Ectodermal cell (in vitro differentiated cells): ENCODE results near the gene CASP6.

ENCODE experiments used
- H3K27ac ChIP-seq: 2 replicates; pipeline ENCODE4 v1.7.0; 2013; ENCODE audit warnings: mild to moderate bottlenecking, low read depth, low read length; ENCODE audit not compliant: insufficient read depth, poor library complexity, severe bottlenecking
- H3K27me3 ChIP-seq: 2 replicates; pipeline ENCODE4 v1.7.0; 2013; ENCODE audit warnings: mild to moderate bottlenecking, low read length; ENCODE audit not compliant: insufficient read depth, control insufficient read depth, poor library complexity, severe bottlenecking
- H3K36me3 ChIP-seq: one replicate; pipeline ENCODE4 v1.7.0; 2013; ENCODE audit warnings: low read length; ENCODE audit not compliant: control insufficient read depth, insufficient read depth
- H3K4me1 ChIP-seq: one replicate; pipeline ENCODE4 v1.7.0; 2013; ENCODE audit warnings: low read length; ENCODE audit not compliant: control insufficient read depth, insufficient read depth
- H3K4me3 ChIP-seq: 2 replicates; pipeline ENCODE4 v1.7.0; 2013; ENCODE audit warnings: low read depth, low read length, control low read depth; ENCODE audit not compliant: insufficient read depth
- H3K9me3 ChIP-seq: 2 replicates; pipeline ENCODE4 v1.7.0; 2013; ENCODE audit warnings: mild to moderate bottlenecking, low read length, moderate library complexity; ENCODE audit not compliant: control insufficient read depth
- WGBS, 2 experiments: methylation state at CpG; one replicate each; pipeline ENCODE4 v1.1.7; 2013; ENCODE audit warnings: missing lambda C conversion rate in 2 of 2; 5-methylcytosine and 5-hydroxymethylcytosine counted together

Gene CASP6

DNA sequence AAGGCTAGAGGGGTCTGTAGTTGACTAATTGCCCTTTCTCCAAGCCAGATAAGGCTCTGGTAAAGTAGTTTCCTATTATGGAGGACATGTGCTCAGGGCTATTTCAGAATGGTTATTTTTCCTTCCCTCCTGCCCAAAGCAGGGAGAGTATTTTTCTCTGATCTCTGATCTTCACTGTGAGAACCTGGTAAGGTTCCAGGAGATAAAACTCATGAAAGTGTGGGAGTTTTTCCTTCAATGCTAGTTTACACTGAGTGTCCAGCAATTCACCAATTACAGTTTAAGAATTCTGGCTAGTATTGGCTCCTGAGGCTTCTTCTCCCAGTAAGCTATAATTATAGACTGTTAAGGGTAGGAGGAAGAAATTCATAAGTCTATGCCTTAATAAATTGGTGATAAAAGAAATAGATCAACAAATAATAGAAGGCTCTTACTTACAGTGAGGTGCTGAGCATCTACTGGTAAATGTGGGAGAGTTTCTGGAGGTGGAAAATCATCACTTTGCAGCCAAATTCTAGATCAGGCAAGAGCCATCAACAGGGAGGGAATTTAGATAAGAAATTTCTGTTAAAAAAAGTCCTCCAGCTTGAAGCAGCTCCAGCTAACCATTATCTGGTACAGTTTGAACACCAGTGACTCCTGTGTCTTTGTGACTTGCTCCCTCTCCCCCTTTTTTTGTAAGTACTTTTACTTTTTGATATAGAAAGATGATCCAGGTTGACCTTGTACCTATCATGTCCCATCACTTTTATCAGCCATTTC is 30.9 kb downstream of the CASP6 start:
- no peaks in the 10 kb centered on the region for H3K4me1 ChIP-seq
- H3K27ac ChIP-seq: no peak overlapping the region
- H3K36me3 ChIP-seq: no peaks in the 10 kb centered on the region
- H3K9me3 ChIP-seq: no peaks in the 10 kb centered on the region
- H3K4me3 ChIP-seq: no peak overlapping the region
- H3K27me3 ChIP-seq: no peaks in the 10 kb centered on the region

DNA sequence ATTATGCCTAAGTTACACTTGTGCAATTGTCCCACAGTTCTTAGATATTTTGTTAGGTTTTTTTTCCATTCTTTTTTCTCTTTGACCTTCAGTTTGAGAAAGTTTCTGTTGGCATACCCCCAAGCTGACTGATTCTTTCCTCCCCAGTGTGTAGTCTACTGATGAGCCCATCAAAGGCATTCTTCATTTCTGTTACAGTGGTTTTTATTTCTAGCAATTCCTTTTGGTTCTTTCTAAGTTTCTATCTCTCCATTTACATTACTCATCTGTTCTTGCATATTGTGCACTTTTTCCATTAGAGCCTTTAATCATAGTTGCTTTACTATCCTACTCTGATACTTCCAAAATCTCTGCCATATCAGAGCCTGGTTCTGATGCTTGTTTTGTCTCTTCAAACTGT is 31.9 kb downstream of the CASP6 start:
- H3K36me3 ChIP-seq: no peaks in the 10 kb centered on the region
- H3K27ac ChIP-seq: no peak overlapping the region
- no peaks in the 10 kb centered on the region for H3K27me3 ChIP-seq
- no peak overlapping the region for H3K4me3 ChIP-seq
- H3K4me1 ChIP-seq: no peaks in the 10 kb centered on the region
- H3K9me3 ChIP-seq: no peaks in the 10 kb centered on the region

DNA sequence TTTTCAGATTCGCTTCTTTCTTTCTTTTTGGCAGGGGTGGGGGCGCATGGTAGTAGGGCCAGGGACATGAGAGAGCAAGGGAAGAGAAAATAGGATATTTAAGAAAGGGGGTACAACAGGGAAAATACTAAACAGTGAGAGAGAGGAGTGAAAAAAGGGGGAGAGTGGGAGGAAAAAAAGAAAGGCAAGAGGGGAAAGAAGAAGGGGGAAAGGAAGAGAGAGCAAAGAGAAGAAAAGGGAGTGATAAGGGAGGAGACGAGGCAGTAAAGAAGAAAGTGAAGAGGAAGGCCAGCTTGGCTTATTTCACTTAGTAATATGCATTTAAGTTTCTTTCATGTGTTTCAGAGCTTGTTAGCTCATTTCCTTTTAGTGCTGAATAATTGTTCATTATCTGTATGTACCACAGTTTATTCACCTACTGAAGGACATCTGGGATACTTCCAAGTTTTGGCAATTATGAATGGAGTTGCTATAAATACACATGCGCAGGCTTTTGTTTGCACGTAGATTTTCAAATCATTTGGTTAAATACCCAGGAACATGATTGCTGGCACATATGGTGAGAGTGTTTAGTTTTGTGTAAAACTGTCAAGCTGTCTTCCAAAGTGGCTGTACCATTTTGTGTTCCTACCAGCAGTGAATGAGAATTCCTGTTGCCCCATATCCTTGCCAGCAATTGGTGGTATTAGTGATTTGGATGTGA is 37.3 kb downstream of the CASP6 start:
- Histone ChIP-seq H3K27ac (no peak overlapping the region), H3K4me1 (no peaks in the 10 kb centered on the region), H3K4me3 (no peak overlapping the region), H3K27me3 (no peaks in the 10 kb centered on the region), H3K36me3 (no peaks in the 10 kb centered on the region), H3K9me3 (no peaks in the 10 kb centered on the region)
- WGBS, 2 experiments: 94 to 96% methylated on average over 5 of the region's 5 CpGs

DNA sequence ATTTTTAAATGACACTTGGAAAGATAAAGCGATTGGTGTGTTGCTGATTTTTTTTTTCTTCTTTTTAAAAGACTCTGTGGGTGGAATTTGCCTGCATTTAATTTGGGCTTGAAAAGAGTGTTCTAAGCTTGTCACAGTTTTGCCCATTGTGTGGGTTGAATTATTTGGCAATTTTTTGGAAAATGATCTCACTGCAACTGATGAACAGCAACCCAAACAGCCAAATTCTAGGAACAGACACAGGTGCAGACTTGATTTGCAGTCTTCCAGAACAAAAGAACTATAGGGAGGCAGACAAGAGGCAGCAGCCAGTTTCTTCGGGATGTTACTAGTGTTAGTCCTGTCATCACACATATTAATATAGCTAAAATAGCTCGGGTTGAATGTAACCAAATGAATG is 40.5 kb downstream of the CASP6 start:
- no peaks in the 10 kb centered on the region for H3K36me3 ChIP-seq
- H3K27ac ChIP-seq: no peak overlapping the region
- H3K9me3 ChIP-seq: no peaks in the 10 kb centered on the region
- H3K4me1 ChIP-seq: no peaks in the 10 kb centered on the region
- WGBS, 2 experiments: 48 to 57% methylated on average over 2 to 3 of the region's 3 CpGs
- no peaks in the 10 kb centered on the region for H3K27me3 ChIP-seq
- no peak overlapping the region for H3K4me3 ChIP-seq

DNA sequence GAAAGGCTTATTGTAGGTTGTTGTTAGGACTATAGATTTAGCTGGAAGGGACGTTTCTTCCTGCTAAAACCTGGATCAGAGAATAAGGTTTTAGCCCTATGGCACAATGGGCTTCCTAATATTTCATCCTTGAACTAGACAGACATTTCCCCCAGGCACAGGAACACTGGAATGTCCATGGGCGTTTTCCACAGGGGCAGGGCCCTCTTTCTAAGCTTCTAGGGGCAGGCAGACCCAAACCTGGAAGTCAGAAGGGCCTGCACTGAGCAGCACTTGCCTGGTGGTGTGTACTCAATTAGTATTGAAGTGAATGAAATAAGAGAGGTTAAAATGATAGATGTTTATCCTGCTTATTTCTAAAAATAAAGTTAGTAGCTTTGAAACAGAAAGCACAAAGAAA is 41.1 kb downstream of the CASP6 start:
- H3K9me3 ChIP-seq: no peaks in the 10 kb centered on the region
- no peaks in the 10 kb centered on the region for H3K27me3 ChIP-seq
- H3K4me1 ChIP-seq: no peaks in the 10 kb centered on the region
- H3K27ac ChIP-seq: peak overlapping the region; percentile 2
- H3K4me3 ChIP-seq: no peak overlapping the region
- no peaks in the 10 kb centered on the region for H3K36me3 ChIP-seq
- 67 to 69% methylated on average over 2 of the region's 2 CpGs for WGBS, 2 experiments

DNA sequence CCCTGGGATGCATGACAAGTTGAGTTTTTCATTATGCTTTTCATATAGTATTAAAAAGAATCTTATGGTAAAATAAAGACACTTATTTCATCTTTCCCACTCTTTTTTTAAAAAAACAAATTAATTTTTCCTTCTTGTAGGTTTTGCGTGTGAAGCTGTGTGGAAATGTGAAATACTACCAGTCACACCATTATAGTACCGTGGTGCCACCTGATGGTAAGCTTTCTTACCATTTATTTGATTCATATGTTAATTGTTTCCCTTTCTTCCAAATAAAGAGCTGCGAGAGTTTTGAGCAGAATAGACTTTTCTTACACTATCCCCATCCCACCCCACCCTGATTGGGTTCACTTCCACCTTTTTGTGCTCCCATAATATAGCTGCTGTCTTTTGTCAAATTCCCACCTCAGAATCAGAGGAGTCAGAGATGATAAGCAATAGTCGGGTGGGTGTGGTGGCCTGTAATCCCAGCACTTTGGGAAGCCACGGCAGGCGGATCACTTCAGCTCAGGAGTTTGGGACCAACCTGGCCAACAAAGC is 44.3 kb downstream of the CASP6 start:
- WGBS, 2 experiments: 71 to 85% methylated on average over 5 of the region's 6 CpGs
- Histone ChIP-seq H3K36me3 (no peaks in the 10 kb centered on the region), H3K27ac (no peak overlapping the region), H3K4me3 (no peak overlapping the region), H3K4me1 (peaks cover 7% of the 10 kb centered on the region), H3K27me3 (no peaks in the 10 kb centered on the region), H3K9me3 (no peaks in the 10 kb centered on the region)

DNA sequence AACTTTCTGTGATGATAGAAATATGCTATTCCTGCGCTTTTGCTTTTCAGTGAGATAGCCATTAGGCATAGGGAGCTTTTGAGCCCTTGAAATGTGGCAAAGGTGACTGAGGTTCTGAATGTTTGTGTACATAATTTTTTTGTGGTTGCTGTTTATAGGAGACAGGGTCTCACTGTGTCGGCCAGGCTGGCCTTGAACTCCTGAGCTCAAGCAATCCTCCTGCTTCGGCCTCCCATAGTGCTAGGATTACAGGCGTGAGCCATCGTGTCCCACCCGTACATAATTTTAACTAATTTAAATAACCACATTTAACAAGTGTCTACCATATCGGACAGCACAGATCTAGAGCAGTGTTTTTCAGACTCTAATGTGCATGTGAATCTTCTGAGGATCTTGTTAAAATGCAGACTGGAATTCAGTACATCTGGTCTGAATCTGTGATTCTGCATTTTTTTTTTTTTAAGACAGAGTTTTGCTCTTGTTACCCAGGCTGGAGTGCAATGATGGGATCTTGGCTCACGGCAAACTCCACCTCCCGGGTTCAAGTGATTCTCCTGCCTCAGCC is 45.3 kb downstream of the CASP6 start:
- Histone ChIP-seq H3K4me1 (peaks cover 7% of the 10 kb centered on the region), H3K36me3 (no peaks in the 10 kb centered on the region), H3K4me3 (no peak overlapping the region), H3K27ac (no peak overlapping the region), H3K27me3 (no peaks in the 10 kb centered on the region), H3K9me3 (no peaks in the 10 kb centered on the region)
- 93 to 94% methylated on average over 9 of the region's 9 CpGs for WGBS, 2 experiments

DNA sequence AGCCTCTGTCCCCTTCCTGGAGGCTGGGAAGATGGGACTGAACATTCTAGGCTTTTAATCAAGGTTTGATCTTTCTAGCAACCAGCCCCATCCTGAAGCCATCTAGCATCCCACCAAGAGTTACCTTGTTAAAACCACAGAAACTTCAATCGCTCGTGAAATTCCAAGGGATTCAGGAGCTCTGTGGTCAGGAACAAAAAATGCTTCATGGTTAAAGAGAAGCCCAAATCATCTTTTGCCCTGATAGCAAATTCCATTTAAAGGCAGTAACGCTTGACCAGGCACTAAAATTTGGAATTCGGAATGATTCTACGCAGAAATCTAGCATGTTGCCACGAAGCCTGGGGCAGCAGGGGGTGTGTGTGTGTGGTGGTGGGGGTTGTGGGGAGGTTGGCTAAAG is 47.8 kb downstream of the CASP6 start:
- H3K27ac ChIP-seq: no peak overlapping the region
- no peaks in the 10 kb centered on the region for H3K9me3 ChIP-seq
- H3K4me1 ChIP-seq: peaks cover 7% of the 10 kb centered on the region
- H3K27me3 ChIP-seq: no peaks in the 10 kb centered on the region
- no peak overlapping the region for H3K4me3 ChIP-seq
- no peaks in the 10 kb centered on the region for H3K36me3 ChIP-seq
- WGBS, 2 experiments: 70 to 77% methylated on average over 6 of the region's 6 CpGs

DNA sequence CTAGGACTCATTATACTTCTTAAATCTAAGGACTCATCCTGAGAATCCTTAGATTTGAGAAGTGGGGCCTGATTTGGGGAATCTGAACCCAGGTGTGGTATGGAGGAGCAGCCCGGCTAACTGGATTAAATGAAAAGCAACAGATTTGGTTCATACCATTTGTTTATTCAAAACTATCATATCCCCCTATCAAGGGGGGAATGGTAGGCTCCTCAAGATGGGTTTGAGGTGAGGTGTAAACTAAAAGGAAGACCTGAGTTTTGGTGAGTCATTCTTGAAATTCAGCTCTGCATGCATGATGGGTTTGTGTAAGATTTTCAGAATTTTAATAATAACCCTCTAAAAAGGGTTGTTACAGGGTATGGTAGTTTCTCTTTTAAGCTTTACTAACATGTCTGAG is 53.4 kb downstream of the CASP6 start:
- Histone ChIP-seq H3K4me3 (no peak overlapping the region), H3K27ac (no peak overlapping the region), H3K9me3 (no peaks in the 10 kb centered on the region), H3K4me1 (no peaks in the 10 kb centered on the region), H3K27me3 (no peaks in the 10 kb centered on the region), H3K36me3 (no peaks in the 10 kb centered on the region)
- WGBS, 2 experiments: 88 to 100% methylated on average over 1 of the region's 1 CpG

DNA sequence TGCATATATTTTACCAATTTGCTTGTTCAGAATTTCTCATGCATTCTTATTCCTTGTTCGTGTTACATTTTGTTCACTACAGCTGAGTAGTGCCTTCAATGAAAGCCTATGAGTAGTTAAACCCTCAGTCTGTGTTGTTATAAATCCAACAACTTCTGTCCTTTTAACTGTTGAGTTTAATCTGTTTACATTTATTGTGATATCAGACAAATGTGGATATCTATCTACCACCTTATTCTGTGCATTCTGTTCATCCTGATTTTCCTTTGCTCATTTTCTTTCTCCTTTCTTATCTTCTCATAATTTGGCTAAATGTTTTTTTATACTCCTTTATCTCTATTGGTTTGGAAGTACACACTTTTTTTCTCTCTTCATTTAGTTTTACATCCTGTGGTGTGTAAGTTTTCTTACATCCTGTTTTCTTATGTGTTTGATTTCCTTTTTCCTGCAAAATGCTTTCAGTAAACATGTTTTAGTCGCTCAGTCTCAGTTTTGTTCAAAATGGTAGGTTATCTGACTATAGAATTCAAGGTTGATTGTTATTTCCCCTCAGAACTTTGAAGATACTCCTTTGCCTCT is 54.2 kb downstream of the CASP6 start:
- H3K4me3 ChIP-seq: no peak overlapping the region
- WGBS, 2 experiments: 96 to 100% methylated on average over 1 to 2 of the region's 2 CpGs
- H3K36me3 ChIP-seq: no peaks in the 10 kb centered on the region
- H3K9me3 ChIP-seq: no peaks in the 10 kb centered on the region
- no peaks in the 10 kb centered on the region for H3K4me1 ChIP-seq
- H3K27ac ChIP-seq: no peak overlapping the region
- no peaks in the 10 kb centered on the region for H3K27me3 ChIP-seq
